GM12878 (cell line): ENCODE results near the gene LRTM2. TPM values are rescaled to one million over a fixed set of nuclear protein-coding genes. Genes with fewer than 3 reads are reported as not detected.
A peak's percentile ranks its signal among the peaks of the same experiment; 100 is the strongest.

Experiments used
- ATAC-seq: fragments of 200-7000 bp; cut with Tn5 transposase; 3 replicates; pipeline ENCODE4 v1.9.1; 2020; ENCODE audit warnings: mild to moderate bottlenecking, moderate library complexity
- BruUV-seq: library from RNA; stranded (reverse); fragments of 400-500 nt; replicated peaks from 2 replicates; lab custom pipeline; 2021; lab: Mats Ljungman, UMichigan
- CTCF ChIA-PET: fragments of 300-600 bp; sonication (Branson Sonifier 250); formaldehyde crosslinking; extraction: SDS; loops from one replicate; lab custom pipeline; 2021; ENCODE audit warnings: inconsistent platforms; lab: Yijun Ruan, JAX
- POLR2A ChIA-PET: fragments of 350-600 bp; formaldehyde crosslinking; extraction: SDS; loops from one replicate; lab custom pipeline; 2021; ENCODE audit warnings: inconsistent platforms; lab: Charles Lee
- RAD21 ChIA-PET: fragments of 300-600 bp; sonication (Branson Sonifier 250); formaldehyde crosslinking; loops from one replicate; lab custom pipeline; 2023; ENCODE audit warnings: antibody characterized with exemption; ENCODE audit not compliant: unreplicated experiment; lab: Charles Lee
- SMC1A ChIA-PET: fragments of 300-600 bp; sonication (Branson Sonifier 250); formaldehyde crosslinking; loops from one replicate; lab custom pipeline; 2023; ENCODE audit not compliant: unreplicated experiment, uncharacterized antibody; lab: Charles Lee
- DNase-seq: peaks from one replicate; pipeline ENCODE4 v3.0.0-alpha.2; 2011; ENCODE audit warnings: low read depth, low spot score
- FAIRE-seq: peaks from 3 replicates; lab custom pipeline; 2011; peaks lifted over from hg19 to GRCh38; lab: Jason Lieb, UNC
- H2AFZ ChIP-seq: 2 replicates; pipeline ENCODE4 v1.6.0; 2011; ENCODE audit warnings: low read depth, low read length, control low read depth; ENCODE audit not compliant: control insufficient read depth
- H3K27ac ChIP-seq: 2 replicates; pipeline ENCODE4 v1.5.1; 2011; ENCODE audit warnings: control low read depth; ENCODE audit not compliant: control insufficient read depth, insufficient read depth
- H3K27me3 ChIP-seq, 2 experiments: replicated peaks in 1 of 2; 2 replicates each; pipeline versions ENCODE4 v1.6.0 to v1.6.1; 2011; ENCODE audit warnings: low read length in 1 of 2; ENCODE audit not compliant: control insufficient read depth in 2 of 2, insufficient read depth in 2 of 2
- H3K36me3 ChIP-seq, 2 experiments: 2 replicates each; pipeline ENCODE4 v1.5.1; 2011; ENCODE audit warnings: low read length in 1 of 2; ENCODE audit not compliant: control insufficient read depth in 2 of 2, insufficient read depth in 2 of 2
- H3K4me1 ChIP-seq: 2 replicates; pipeline ENCODE4 v1.6.1; 2011; ENCODE audit warnings: mild to moderate bottlenecking, low read length, moderate library complexity, mixed read lengths; ENCODE audit not compliant: control insufficient read depth, insufficient read depth
- H3K4me2 ChIP-seq: 2 replicates; pipeline ENCODE4 v1.6.0; 2011; ENCODE audit warnings: control low read depth; ENCODE audit not compliant: control insufficient read depth, insufficient read depth
- H3K4me3 ChIP-seq: fragments of 200-600 bp; sonication (generic); 2 replicates; pipeline ENCODE4 v1.5.1; 2016
- H3K79me2 ChIP-seq: 2 replicates; pipeline ENCODE4 v1.6.0; 2011; ENCODE audit warnings: low read length; ENCODE audit not compliant: control insufficient read depth, insufficient read depth
- H3K9ac ChIP-seq: 2 replicates; pipeline ENCODE4 v1.8.0; 2011; ENCODE audit warnings: low read length, control low read depth, mixed read lengths; ENCODE audit not compliant: control insufficient read depth, insufficient read depth
- H3K9me3 ChIP-seq: replicated peaks from 3 replicates; pipeline ENCODE4 v1.5.1; 2011; ENCODE audit warnings: mild to moderate bottlenecking, low read length; ENCODE audit not compliant: control insufficient read depth, insufficient read depth
- H4K20me1 ChIP-seq: 2 replicates; pipeline ENCODE4 v1.6.0; 2011; ENCODE audit not compliant: control insufficient read depth, insufficient read depth
- DPF2 ChIP-seq: fragments of 450-650 bp; IDR thresholded peaks from 2 replicates; pipeline ENCODE4 v1.6.1; 2017; ENCODE audit warnings: mild to moderate bottlenecking
- ETV6 ChIP-seq, 2 experiments: fragments of 450-650 bp in 1 of 2; IDR thresholded peaks in 1 of 2; conservative IDR thresholded peaks in 1 of 2; 2 replicates each; pipeline ENCODE4 v1.6.1; 2014; ENCODE audit warnings: antibody characterized with exemption in 1 of 2, borderline replicate concordance in 1 of 2, low read depth in 1 of 2, mild to moderate bottlenecking in 1 of 2, moderate library complexity in 1 of 2
- HDGF ChIP-seq: fragments of 450-650 bp; IDR thresholded peaks from 2 replicates; pipeline ENCODE4 v1.6.1; 2016; ENCODE audit warnings: antibody characterized with exemption
- KDM1A ChIP-seq: fragments of 200-600 bp; sonication (generic); IDR thresholded peaks from 2 replicates; pipeline ENCODE4 v1.6.1; 2016; ENCODE audit warnings: borderline replicate concordance
- MEF2B ChIP-seq: fragments of 450-650 bp; IDR thresholded peaks from 2 replicates; pipeline ENCODE4 v1.6.1; 2018; ENCODE audit warnings: mild to moderate bottlenecking, moderate library complexity; ENCODE audit not compliant: partially characterized antibody, poor library complexity, severe bottlenecking
- MTA3 ChIP-seq: IDR thresholded peaks from 2 replicates; pipeline ENCODE4 v1.6.1; 2012; ENCODE audit warnings: low read length, inconsistent platforms, borderline replicate concordance
- POU2F2 ChIP-seq: IDR thresholded peaks from 3 replicates; pipeline ENCODE4 v1.6.1; 2011; ENCODE audit warnings: low read depth, mild to moderate bottlenecking, low read length, borderline replicate concordance
- SRF ChIP-seq, 2 experiments: IDR thresholded peaks; 2 replicates each; pipeline ENCODE4 v1.6.1; 2011; ENCODE audit warnings: low read depth in 2 of 2, low read length in 2 of 2, mild to moderate bottlenecking in 1 of 2, moderate library complexity in 1 of 2
- STAT1 ChIP-seq: fragments of 450-650 bp; conservative IDR thresholded peaks from 2 replicates; pipeline ENCODE4 v1.6.1; 2014; ENCODE audit warnings: antibody characterized with exemption, mild to moderate bottlenecking
- WRNIP1 ChIP-seq: IDR thresholded peaks from 2 replicates; pipeline ENCODE4 v1.6.1; 2011; ENCODE audit warnings: low read depth, low read length, improper control_type of control experiment, borderline replicate concordance
- WGBS: methylation state at CpG from one replicate; pipeline ENCODE4 v1.1.6; 2016; ENCODE audit warnings: low lambda C conversion rate; ENCODE audit not compliant: insufficient replicate concordance, insufficient coverage; ENCODE audit errors: missing lambda C conversion rate; 5-methylcytosine and 5-hydroxymethylcytosine counted together
- in situ Hi-C: fragments of 300-500 bp; cut with MboI; formaldehyde crosslinking; loops from 9 replicates; pipeline ENCODE4 v1.14.3; 2018; ENCODE audit warnings: mixed read lengths
- intact Hi-C: fragments of 100-400 bp; cut with micrococcal nuclease; formaldehyde crosslinking; loops from one replicate; pipeline ENCODE4 v1.14.2; 2022; ENCODE audit not compliant: unreplicated experiment
- polyA plus RNA-seq, 11 experiments: library from polyadenylated mRNA; depleted of rRNA in 4 of 11; unstranded in 6 of 11; stranded (reverse) in 5 of 11; fragments of >200 nt; fragmentation: Nextera tagmentation in 4 of 11; fragmentation: Illumina TruSeq in 1 of 11; extraction: Ambion mirVana in 4 of 11; extraction: Trizol in 1 of 11; gene quantifications; 1 replicate in 1 of 11; 2 replicates in 10 of 11; pipeline versions ENCODE4 v1.2.1 to v1.2.3, GENCODE V29; 2011 to 2016; ENCODE audit warnings: inconsistent platforms in 2 of 11, missing spikeins in 2 of 11, low read depth in 1 of 11
- total RNA-seq, 4 experiments: library from RNA; depleted of rRNA in 3 of 4; stranded (reverse); fragments of >200 nt in 3 of 4; fragmentation: Illumina TruSeq in 1 of 4; extraction: Trizol in 1 of 4; gene quantifications; 2 replicates each; pipeline versions ENCODE4 v1.2.1 to v1.2.3, GENCODE V29; 2013 to 2021
- TF ChIP-seq, protein P1 (sequence below): fragments of 150-350 bp; IDR thresholded peaks from 2 replicates; pipeline ENCODE4 v1.6.1; 2016; ENCODE audit warnings: low read depth, low read length

LRTM2 gene
- total and polyA plus RNA-seq, 10 of the 15 experiments (the other 5 are each of a cell fraction or from before 2014, with no cell fraction given) = 0.05 TPM; not detected in 9

DNA sequence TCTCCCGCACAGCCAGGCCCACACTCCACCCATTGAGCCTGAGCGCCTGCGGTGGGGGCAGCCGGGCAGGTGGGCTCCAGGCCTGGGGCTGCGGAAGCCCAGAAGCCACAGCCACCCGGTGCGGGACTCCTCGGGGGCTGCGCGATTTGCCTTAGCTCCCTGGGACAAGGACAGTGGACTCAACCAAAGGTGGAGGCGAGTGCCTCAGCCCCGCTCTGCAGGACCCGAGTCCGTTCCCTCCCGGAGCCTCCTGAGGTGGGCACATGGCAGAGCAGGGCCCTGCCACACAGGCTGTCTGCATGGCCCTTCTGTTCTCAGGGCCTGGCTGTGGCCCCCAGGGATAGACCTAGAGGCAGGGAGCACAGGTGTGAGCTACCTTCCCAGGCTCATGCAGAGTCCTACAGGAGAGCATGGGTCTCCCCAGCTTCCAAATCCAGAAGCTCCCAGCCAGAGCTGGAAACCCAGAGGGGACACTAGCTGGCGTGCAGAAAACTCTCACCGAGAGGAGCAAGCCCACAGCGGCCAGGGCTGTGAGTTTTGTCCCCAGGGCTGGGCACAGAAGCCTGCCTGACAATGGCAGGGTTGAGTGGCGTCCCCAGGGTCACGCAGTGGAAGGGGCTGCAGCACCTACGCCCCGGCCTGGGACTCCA, 22.2 kb upstream of the LRTM2 start:
- POLR2A ChIA-PET = no interaction called here
- Histone ChIP-seq H3K27me3 (no peaks in the 10 kb centered on the region), H3K4me3 (no peak overlapping the region)
- WGBS = 86% methylated on average over 22 of the region's 22 CpGs
- ATAC-seq = no peak
- TF ChIP-seq, protein P1, sequence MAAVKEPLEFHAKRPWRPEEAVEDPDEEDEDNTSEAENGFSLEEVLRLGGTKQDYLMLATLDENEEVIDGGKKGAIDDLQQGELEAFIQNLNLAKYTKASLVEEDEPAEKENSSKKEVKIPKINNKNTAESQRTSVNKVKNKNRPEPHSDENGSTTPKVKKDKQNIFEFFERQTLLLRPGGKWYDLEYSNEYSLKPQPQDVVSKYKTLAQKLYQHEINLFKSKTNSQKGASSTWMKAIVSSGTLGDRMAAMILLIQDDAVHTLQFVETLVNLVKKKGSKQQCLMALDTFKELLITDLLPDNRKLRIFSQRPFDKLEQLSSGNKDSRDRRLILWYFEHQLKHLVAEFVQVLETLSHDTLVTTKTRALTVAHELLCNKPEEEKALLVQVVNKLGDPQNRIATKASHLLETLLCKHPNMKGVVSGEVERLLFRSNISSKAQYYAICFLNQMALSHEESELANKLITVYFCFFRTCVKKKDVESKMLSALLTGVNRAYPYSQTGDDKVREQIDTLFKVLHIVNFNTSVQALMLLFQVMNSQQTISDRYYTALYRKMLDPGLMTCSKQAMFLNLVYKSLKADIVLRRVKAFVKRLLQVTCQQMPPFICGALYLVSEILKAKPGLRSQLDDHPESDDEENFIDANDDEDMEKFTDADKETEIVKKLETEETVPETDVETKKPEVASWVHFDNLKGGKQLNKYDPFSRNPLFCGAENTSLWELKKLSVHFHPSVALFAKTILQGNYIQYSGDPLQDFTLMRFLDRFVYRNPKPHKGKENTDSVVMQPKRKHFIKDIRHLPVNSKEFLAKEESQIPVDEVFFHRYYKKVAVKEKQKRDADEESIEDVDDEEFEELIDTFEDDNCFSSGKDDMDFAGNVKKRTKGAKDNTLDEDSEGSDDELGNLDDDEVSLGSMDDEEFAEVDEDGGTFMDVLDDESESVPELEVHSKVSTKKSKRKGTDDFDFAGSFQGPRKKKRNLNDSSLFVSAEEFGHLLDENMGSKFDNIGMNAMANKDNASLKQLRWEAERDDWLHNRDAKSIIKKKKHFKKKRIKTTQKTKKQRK = no peak
- no peak for TF ChIP-seq KDM1A
- no peak for TF ChIP-seq SRF (IDR thresholded peaks at IDR 0.05; ENCODE audit: low read depth in 2 of 2, low read length in 2 of 2)
- TF ChIP-seq DPF2 = no peak
- no peak for TF ChIP-seq MTA3
- TF ChIP-seq ETV6 (conservative IDR thresholded peaks at IDR 0.05 in 1 of 2, IDR thresholded peaks at IDR 0.05 in 1 of 2; ENCODE audit: borderline replicate concordance in 1 of 2, low read depth in 1 of 2) = no peak
- TF ChIP-seq HDGF = no peak
- TF ChIP-seq STAT1 = no peak
- no peak for TF ChIP-seq WRNIP1
- TF ChIP-seq POU2F2 = no peak
- no peak for TF ChIP-seq MEF2B
- TF ChIP-seq, all 136 proteins: peak for 0
- no peaks in the 10 kb centered on the region; the same call in 1 of the 2 replicates for H3K79me2 ChIP-seq
- ChIA-PET RAD21 (interaction anchor here (0.6 to 6.5 kb wide), 3 partner anchors 23 to 142 kb away, joined by 3 to 69 read pairs (median 3); no protein-coding TSS in a partner anchor), CTCF (interaction anchor here (6.5 kb wide), 1 partner anchor 142 kb away, joined by 106 read pairs; no protein-coding TSS in a partner anchor), SMC1A (interaction anchor here (1.1 to 2.8 kb wide), 2 partner anchors 141 to 142 kb away, joined by 3 to 16 read pairs; no protein-coding TSS in a partner anchor)
- H2AFZ ChIP-seq = no peak overlapping the region
- H3K9ac ChIP-seq = no peak overlapping the region
- in situ Hi-C loops = no loop called here
- H4K20me1 ChIP-seq = no peaks in the 10 kb centered on the region
- H3K4me1 ChIP-seq = peaks cover 4% of the 10 kb centered on the region; the same call in 1 of the 2 replicates
- H3K9me3 ChIP-seq = no peaks in the 10 kb centered on the region
- intact Hi-C loops = loop anchor here (2.0 to 10.0 kb wide), 4 partner anchors 135 to 784 kb away; no protein-coding TSS in a partner anchor
- peak overlapping the region; percentile 100; the same call in 1 of the 2 replicates for H3K4me2 ChIP-seq
- H3K36me3 ChIP-seq = no peaks in the 10 kb centered on the region; a peak in 1 of 4 replicates
- FAIRE-seq (no peak), DNase-seq (no peak)
- no TSS peak for BruUV-seq
- no peak overlapping the region for H3K27ac ChIP-seq
